ENCODE measurements around the gene GINS3. TPM values are rescaled to one million over a fixed set of nuclear protein-coding genes. Genes with fewer than 3 reads are reported as not detected.

The GINS3 gene
- total and polyA plus RNA-seq, 2 experiments from 2014 or later: 8.8 to 17.8 TPM

GRCh38 chr16:58378401-58378800 is 13.9 kb upstream of the GINS3 start:
- H3K27ac Mint-ChIP-seq: no peak overlapping the region
- DNase-seq (ENCODE audit: low spot score) (no peak), ATAC-seq (no peak)
- H2AFZ ChIP-seq: no peak overlapping the region
- H3K4me3 ChIP-seq: no peak overlapping the region
- no peaks in the 10 kb centered on the region for H3F3A ChIP-seq (replicated peaks; ENCODE audit: low read depth)
- no peaks in the 10 kb centered on the region for H3K27me3 ChIP-seq (ENCODE audit: insufficient read depth)
- no peak overlapping the region for H3K27ac ChIP-seq (ENCODE audit: low read depth)
- H4K20me1 ChIP-seq (replicated peaks; ENCODE audit: insufficient read depth): no peaks in the 10 kb centered on the region
- no peaks in the 10 kb centered on the region; the same call in 2 of the 3 replicates for H3K9me3 Mint-ChIP-seq
- H3K36me3 Mint-ChIP-seq (ENCODE audit: low read depth): no peaks in the 10 kb centered on the region
- no peaks in the 10 kb centered on the region for H3K4me1 Mint-ChIP-seq
- no peaks in the 10 kb centered on the region for H3K36me3 ChIP-seq (ENCODE audit: insufficient read depth)
- no peaks in the 10 kb centered on the region for H3K27me3 Mint-ChIP-seq (ENCODE audit: insufficient read depth, low read depth, poor library complexity)
- no peak overlapping the region for H3K4me2 ChIP-seq
- H3K79me2 ChIP-seq (replicated peaks; ENCODE audit: insufficient read depth): no peaks in the 10 kb centered on the region
- H3K4me1 ChIP-seq (ENCODE audit: insufficient read depth): no peaks in the 10 kb centered on the region
- no peak overlapping the region for H3K4me3 Mint-ChIP-seq
- H3K9me2 ChIP-seq (ENCODE audit: insufficient read depth): no peaks in the 10 kb centered on the region
- TF ChIP-seq ZNF462 (CRISPR knock-in tag; IDR thresholded peaks at IDR 0.05): no peak
- TF ChIP-seq ZNF331 (CRISPR knock-in tag; IDR thresholded peaks at IDR 0.05; ENCODE audit: low read depth): no peak
- TF ChIP-seq CTCF (conservative IDR thresholded peaks at IDR 0.05; ENCODE audit: low read depth in 2 of 2): no peak
- no peak for TF ChIP-seq ZNF114 (CRISPR knock-in tag; IDR thresholded peaks at IDR 0.05)
- no peak for TF ChIP-seq EZH2phosphoT487 (IDR thresholded peaks at IDR 0.05; ENCODE audit: unreplicated experiment)
- no peak for TF ChIP-seq NANOG (IDR thresholded peaks at IDR 0.05; ENCODE audit: borderline replicate concordance)
- TF ChIP-seq ETS1 (IDR thresholded peaks at IDR 0.05): no peak
- TF ChIP-seq POLR2AphosphoS5 (IDR thresholded peaks at IDR 0.05; ENCODE audit: low read depth): no peak

Measured in GM23338 (cell line).